HFFc6 (cell line): ENCODE data around the gene CABP5. TPM values are rescaled to one million over a fixed set of nuclear protein-coding genes. Genes with fewer than 3 reads are reported as not detected.
"Not testable (repeated sequence)": the region's sequence is repeated elsewhere in the genome, so short reads cannot be mapped to it uniquely, and the experiment has no call there.

Experiments used
- DNase-seq: peaks from one replicate; pipeline ENCODE4 v3.0.0-alpha.2; 2018
- H3K27ac Mint-ChIP-seq: 2 replicates; pipeline ENCODE4 v1.8.0; 2020; ENCODE audit warnings: mild to moderate bottlenecking, mixed read lengths
- H3K27me3 Mint-ChIP-seq: 2 replicates; pipeline ENCODE4 v1.8.0; 2021; ENCODE audit warnings: mild to moderate bottlenecking, moderate library complexity, mixed read lengths; ENCODE audit not compliant: insufficient read depth
- H3K36me3 Mint-ChIP-seq: 2 replicates; pipeline ENCODE4 v1.8.0; 2021; ENCODE audit warnings: low read depth, mixed read lengths
- H3K4me1 Mint-ChIP-seq: 2 replicates; pipeline ENCODE4 v1.8.0; 2020; ENCODE audit warnings: low read depth, mixed read lengths
- H3K4me3 Mint-ChIP-seq: 2 replicates; pipeline ENCODE4 v1.8.0; 2020; ENCODE audit warnings: mild to moderate bottlenecking, moderate library complexity, mixed read lengths
- H3K9me3 Mint-ChIP-seq: 2 replicates; pipeline ENCODE4 v1.8.0; 2020; ENCODE audit warnings: mild to moderate bottlenecking, mixed read lengths
- CTCF ChIP-seq: fragments of 200-600 bp; sonication (generic); IDR thresholded peaks from 2 replicates; pipeline ENCODE4 v1.5.0; 2021; ENCODE audit warnings: antibody characterized with exemption, mild to moderate bottlenecking
- total RNA-seq, 6 experiments: library from RNA; stranded (reverse); fragmentation: NEBNext Ultra II Directional; extraction: Animal tissue kit (Norgen Biotek cat#: 25700); gene quantifications; 2 replicates in 1 of 6; 3 replicates in 5 of 6; pipeline ENCODE4 v1.2.3, GENCODE V29; 2021

Gene CABP5
- total RNA-seq, 6 experiments from 2014 or later = not detected

GRCh38 chr19:48081106-48081505 is 37.2 kb upstream of the CABP5 start:
- peak; percentile 23 for DNase-seq

GRCh38 chr19:48070177-48070769 is 26.4 kb upstream of the CABP5 start:
- H3K27me3 Mint-ChIP-seq, DNase-seq: not testable (repeated sequence)

More at GRCh38 chr19:48081106-48081505, 37.2 kb upstream of the CABP5 start:
- Mint-ChIP-seq H3K9me3 (no peaks in the 10 kb centered on the region), H3K4me3 (no peak overlapping the region), H3K4me1 (peaks cover 15% of the 10 kb centered on the region), H3K36me3 (0 out of 2 replicates have a peak, but pooled peaks cover under 1% of the 10 kb centered on the region), H3K27me3 (no peaks in the 10 kb centered on the region; the same call in 1 of the 2 replicates), H3K27ac (no peak overlapping the region)
- TF ChIP-seq CTCF = no peak

GRCh38 chr19:48069435-48069834 is 25.6 kb upstream of the CABP5 start:
- DNase-seq = no peak
- peaks cover 2% of the 10 kb centered on the region for H3K27me3 Mint-ChIP-seq
- H3K27ac Mint-ChIP-seq = no peak overlapping the region
- H3K9me3 Mint-ChIP-seq = peaks cover 5% of the 10 kb centered on the region; the same call in 1 of the 2 replicates
- TF ChIP-seq CTCF = 0 out of 2 replicates have a peak, but pooled peaks have one; percentile 12
- H3K36me3 Mint-ChIP-seq = peaks cover 9% of the 10 kb centered on the region
- peaks cover 5% of the 10 kb centered on the region for H3K4me1 Mint-ChIP-seq
- no peak overlapping the region for H3K4me3 Mint-ChIP-seq

More at GRCh38 chr19:48070177-48070769, 26.4 kb upstream of the CABP5 start:
- not testable (repeated sequence) for H3K4me1 Mint-ChIP-seq, H3K36me3 Mint-ChIP-seq, H3K4me3 Mint-ChIP-seq, H3K9me3 Mint-ChIP-seq, H3K27ac Mint-ChIP-seq

- 0 out of 2 replicates have a peak overlapping the region, but pooled peaks have one; percentile 5 for H3K27ac Mint-ChIP-seq
- peaks cover 6% of the 10 kb centered on the region for H3K27me3 Mint-ChIP-seq
- peaks cover 13% of the 10 kb centered on the region for H3K4me1 Mint-ChIP-seq
- peaks cover 5% of the 10 kb centered on the region; the same call in 1 of the 2 replicates for H3K9me3 Mint-ChIP-seq
- no peak for TF ChIP-seq CTCF
- no peak overlapping the region for H3K4me3 Mint-ChIP-seq
- DNase-seq = peak; percentile 12
- H3K36me3 Mint-ChIP-seq = peaks cover 6% of the 10 kb centered on the region
Observed at GRCh38 chr19:48064509-48064908, 20.6 kb upstream of the CABP5 start.

- Mint-ChIP-seq H3K36me3 (peaks cover 6% of the 10 kb centered on the region), H3K27ac (no peak overlapping the region), H3K4me3 (no peak overlapping the region), H3K27me3 (peaks cover 4% of the 10 kb centered on the region; the same call in 1 of the 2 replicates), H3K9me3 (peaks cover 5% of the 10 kb centered on the region; the same call in 1 of the 2 replicates), H3K4me1 (peaks cover 13% of the 10 kb centered on the region)
- no peak for DNase-seq
- no peak for TF ChIP-seq CTCF
Observed at GRCh38 chr19:48061401-48062344, 17.8 kb upstream of the CABP5 start.
